Measurements from ENCODE around the gene EZH2.

DNA sequence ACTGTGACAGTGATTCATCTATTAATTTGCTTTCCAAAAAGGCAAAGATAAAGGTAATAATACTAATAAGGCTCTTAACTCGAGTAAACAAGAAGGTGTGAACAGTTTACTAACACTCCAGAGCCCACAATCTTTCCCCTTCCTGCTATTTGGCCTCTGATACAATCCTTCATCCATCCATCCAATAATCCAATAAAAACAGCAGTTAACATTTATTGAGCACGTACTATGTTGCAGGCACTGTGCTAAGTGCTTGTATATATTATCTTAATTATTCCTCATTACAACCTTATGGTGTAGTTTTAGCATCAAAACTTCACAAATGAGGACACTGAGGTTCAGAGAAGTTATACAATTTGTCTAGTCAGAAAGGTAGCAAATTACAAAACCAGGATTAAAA, 49.5 kb downstream of the EZH2 start:
- TF ChIP-seq CTCF (IDR thresholded peaks at IDR 0.05) (no peak), POLR2A (IDR thresholded peaks at IDR 0.05; ENCODE audit: low read length) (no peak), ZSCAN20 (CRISPR knock-in tag; IDR thresholded peaks at IDR 0.05) (no peak), HOXA7 (CRISPR knock-in tag; IDR thresholded peaks at IDR 0.05) (no peak), TP53 (CRISPR knock-in tag; IDR thresholded peaks at IDR 0.05) (no peak), USF2 (IDR thresholded peaks at IDR 0.05) (no peak), CEBPB (IDR thresholded peaks at IDR 0.05) (no peak), NPAS2 (CRISPR knock-in tag; IDR thresholded peaks at IDR 0.05; ENCODE audit: borderline replicate concordance) (no peak), HDAC2 (IDR thresholded peaks at IDR 0.05) (no peak), PBX3 (IDR thresholded peaks at IDR 0.05) (no peak), CHD2 (IDR thresholded peaks at IDR 0.05; ENCODE audit: low read length, partially characterized antibody) (no peak)
- TF ChIP-seq, protein P1, sequence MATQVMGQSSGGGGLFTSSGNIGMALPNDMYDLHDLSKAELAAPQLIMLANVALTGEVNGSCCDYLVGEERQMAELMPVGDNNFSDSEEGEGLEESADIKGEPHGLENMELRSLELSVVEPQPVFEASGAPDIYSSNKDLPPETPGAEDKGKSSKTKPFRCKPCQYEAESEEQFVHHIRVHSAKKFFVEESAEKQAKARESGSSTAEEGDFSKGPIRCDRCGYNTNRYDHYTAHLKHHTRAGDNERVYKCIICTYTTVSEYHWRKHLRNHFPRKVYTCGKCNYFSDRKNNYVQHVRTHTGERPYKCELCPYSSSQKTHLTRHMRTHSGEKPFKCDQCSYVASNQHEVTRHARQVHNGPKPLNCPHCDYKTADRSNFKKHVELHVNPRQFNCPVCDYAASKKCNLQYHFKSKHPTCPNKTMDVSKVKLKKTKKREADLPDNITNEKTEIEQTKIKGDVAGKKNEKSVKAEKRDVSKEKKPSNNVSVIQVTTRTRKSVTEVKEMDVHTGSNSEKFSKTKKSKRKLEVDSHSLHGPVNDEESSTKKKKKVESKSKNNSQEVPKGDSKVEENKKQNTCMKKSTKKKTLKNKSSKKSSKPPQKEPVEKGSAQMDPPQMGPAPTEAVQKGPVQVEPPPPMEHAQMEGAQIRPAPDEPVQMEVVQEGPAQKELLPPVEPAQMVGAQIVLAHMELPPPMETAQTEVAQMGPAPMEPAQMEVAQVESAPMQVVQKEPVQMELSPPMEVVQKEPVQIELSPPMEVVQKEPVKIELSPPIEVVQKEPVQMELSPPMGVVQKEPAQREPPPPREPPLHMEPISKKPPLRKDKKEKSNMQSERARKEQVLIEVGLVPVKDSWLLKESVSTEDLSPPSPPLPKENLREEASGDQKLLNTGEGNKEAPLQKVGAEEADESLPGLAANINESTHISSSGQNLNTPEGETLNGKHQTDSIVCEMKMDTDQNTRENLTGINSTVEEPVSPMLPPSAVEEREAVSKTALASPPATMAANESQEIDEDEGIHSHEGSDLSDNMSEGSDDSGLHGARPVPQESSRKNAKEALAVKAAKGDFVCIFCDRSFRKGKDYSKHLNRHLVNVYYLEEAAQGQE (IDR thresholded peaks at IDR 0.05), result no peak
